ENCODE data around the gene UTP25.

GRCh38 chr1:209886219-209886536, 58.4 kb downstream of the UTP25 start:
- TF ChIP-seq CTCF (IDR thresholded peaks at IDR 0.05) (no peak), POLR2A (IDR thresholded peaks at IDR 0.05) (no peak)
